ENCODE data around the gene PFKFB3.
A peak's percentile ranks its signal among the peaks of the same experiment; 100 is the strongest.
"Not testable (repeated sequence)": the region's sequence is repeated elsewhere in the genome, so short reads cannot be mapped to it uniquely, and the experiment has no call there.

Gene PFKFB3

GRCh38 chr10:6275022-6275997 is 72.6 kb downstream of the PFKFB3 start:
- DNase-seq, result peak; percentile 89

- no peak for DNase-seq
These were observed 73.6 kb downstream of the PFKFB3 start for GRCh38 chr10:6276356-6276755.

GRCh38 chr10:6278519-6279120 is 75.9 kb downstream of the PFKFB3 start:
- no peak for DNase-seq

- no peak for DNase-seq
These were observed 77.0 kb downstream of the PFKFB3 start for GRCh38 chr10:6279540-6280267.

- DNase-seq, result no peak
These were observed 77.6 kb downstream of the PFKFB3 start for GRCh38 chr10:6280291-6280690.

GRCh38 chr10:6282454-6282958 is 79.8 kb downstream of the PFKFB3 start:
- DNase-seq, result no peak

GRCh38 chr10:6283655-6284054 is 80.9 kb downstream of the PFKFB3 start:
- DNase-seq, result no peak

- not testable (repeated sequence) for DNase-seq
These were observed 87.9 kb downstream of the PFKFB3 start for GRCh38 chr10:6290621-6291020.

GRCh38 chr10:6292741-6293151 is 90.0 kb downstream of the PFKFB3 start:
- no peak for DNase-seq

GRCh38 chr10:6296425-6296824 is 93.7 kb downstream of the PFKFB3 start:
- not testable (repeated sequence) for DNase-seq

- DNase-seq, result no peak
These were observed 94.1 kb downstream of the PFKFB3 start for GRCh38 chr10:6296828-6297251.

- DNase-seq, result no peak
These were observed 94.8 kb downstream of the PFKFB3 start for GRCh38 chr10:6297522-6297921.

GRCh38 chr10:6297951-6298381 is 95.2 kb downstream of the PFKFB3 start:
- DNase-seq, result no peak

- no peak for DNase-seq
These were observed 95.7 kb downstream of the PFKFB3 start for GRCh38 chr10:6298428-6298827.

GRCh38 chr10:6299234-6299633 is 96.5 kb downstream of the PFKFB3 start:
- peak; percentile 27 for DNase-seq

GRCh38 chr10:6299743-6300105 is 97.0 kb downstream of the PFKFB3 start:
- DNase-seq, result no peak

- DNase-seq, result peak; percentile 54
These were observed 97.5 kb downstream of the PFKFB3 start for GRCh38 chr10:6300106-6300783.

GRCh38 chr10:6300784-6301460 is 98.2 kb downstream of the PFKFB3 start:
- no peak for DNase-seq

GRCh38 chr10:6301488-6302075 is 98.8 kb downstream of the PFKFB3 start:
- DNase-seq, result no peak
